Stimulated activated CD8-positive, alpha-beta memory T cell treated with anti-CD3 and anti-CD28 coated beads, Interleukin-4, amount 100 ng/mL, for 24 hours (primary cell): ENCODE results near the gene SLC7A1.
"Not testable (repeated sequence)": the region's sequence is repeated elsewhere in the genome, so short reads cannot be mapped to it uniquely, and the experiment has no call there.

Experiments
- DNase-seq: peaks from one replicate; pipeline ENCODE4 v3.0.0-alpha.2; 2020; ENCODE audit warnings: low read depth

Gene SLC7A1

GRCh38 chr13:29595380-29596063, at the start of gene SLC7A1:
Gene SLC7A1 (minus strand): TSS chr13:29595688. CDS start chr13:29536188, 59,500 bp downstream.
- DNase-seq: peak; percentile 81

GRCh38 chr13:29640665-29641064, 45.2 kb upstream of the SLC7A1 start:
- DNase-seq: no peak

DNA sequence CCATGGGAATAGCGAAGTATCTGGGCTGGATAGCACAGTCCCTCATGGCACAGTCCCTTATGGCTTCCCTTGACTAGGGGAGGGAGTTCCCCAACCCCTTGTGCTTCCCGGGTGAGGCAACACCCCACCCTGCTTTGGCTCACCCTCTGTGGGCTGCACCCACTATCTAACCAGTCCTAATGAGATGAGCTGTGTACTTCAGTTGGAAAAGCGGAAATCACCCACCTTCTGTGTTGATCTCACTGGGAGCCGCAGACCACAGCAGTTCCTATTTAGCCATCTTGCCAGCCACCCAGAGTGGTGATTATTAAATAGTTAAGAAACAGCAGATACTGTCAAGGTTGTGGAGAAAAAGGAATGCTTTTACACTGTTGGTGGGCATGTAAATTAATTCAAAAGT, 41.3 kb upstream of the SLC7A1 start:
- DNase-seq: not testable (repeated sequence)

- no peak for DNase-seq
These were observed 29.5 kb upstream of the SLC7A1 start for GRCh38 chr13:29624997-29625396.

GRCh38 chr13:29621841-29622240, 26.4 kb upstream of the SLC7A1 start:
- DNase-seq: no peak

DNA sequence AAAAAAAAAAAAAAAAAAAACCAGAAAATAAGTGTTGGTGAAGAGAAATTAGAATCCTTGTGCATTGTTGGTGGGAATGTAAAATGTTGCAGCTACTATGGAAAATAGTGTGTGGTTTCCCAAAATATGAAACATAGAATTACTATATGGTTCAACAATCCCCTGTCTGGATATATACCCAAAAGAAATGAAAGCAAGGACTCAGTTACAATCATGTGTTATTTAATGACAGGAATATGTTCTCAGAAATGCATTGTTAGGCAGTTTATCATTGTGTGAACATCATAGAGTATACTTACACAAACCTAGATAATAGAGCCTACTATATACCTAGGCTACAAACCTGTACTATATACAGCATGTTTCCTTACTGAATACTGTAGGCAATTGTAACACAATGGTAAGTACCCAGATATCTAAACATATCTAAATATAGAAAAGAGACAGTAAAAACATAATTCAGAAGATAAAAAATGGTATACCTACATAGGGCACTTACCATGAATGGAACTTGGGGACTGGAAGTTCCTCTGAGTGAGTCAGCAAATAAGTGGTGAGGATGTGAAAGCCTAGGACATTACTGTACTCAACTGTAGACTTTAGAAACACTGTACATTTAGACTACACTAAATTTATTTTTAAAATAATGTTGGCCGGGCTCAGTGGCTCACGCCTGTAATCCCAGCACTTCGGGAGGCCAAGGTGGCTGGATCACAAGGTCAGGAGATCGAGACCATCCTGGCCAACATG, 25.7 kb upstream of the SLC7A1 start:
- DNase-seq: no peak

DNA sequence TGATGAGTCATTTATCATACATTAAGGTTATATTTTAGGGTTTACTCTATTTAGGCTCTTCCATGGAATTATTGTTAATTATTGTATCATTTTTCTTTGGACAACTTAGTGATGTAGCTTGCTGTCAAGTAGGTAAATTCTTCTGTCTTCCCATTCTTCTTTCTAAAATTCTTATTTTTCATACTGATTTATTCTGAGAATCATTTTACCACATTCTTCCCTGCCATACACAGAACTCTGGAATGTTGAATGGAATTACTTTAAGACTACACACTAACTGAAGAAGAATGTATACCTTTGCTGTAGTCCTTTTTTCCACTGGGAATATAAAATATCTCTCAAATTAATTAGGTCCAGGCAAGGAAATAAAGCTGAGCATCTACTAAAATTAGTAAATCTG, 24.5 kb upstream of the SLC7A1 start:
- DNase-seq: no peak

DNA sequence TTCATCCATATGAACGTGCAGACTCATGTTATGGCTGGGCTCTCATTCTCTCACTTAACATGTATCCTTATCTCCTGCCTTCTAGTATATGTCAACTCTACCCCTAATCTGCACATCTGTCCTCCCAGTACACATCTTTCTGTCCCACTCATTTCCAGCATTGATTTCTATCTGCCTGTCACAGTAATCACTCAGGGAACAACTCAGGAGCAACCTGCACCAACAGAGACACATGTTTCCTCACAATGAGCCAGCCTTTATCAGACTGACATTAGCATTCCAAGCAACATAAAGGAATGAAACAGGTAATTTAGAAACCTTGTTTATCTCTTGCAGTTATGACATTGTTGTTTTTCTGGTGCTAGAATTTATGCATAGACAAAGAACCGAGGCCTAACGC, 17.6 kb upstream of the SLC7A1 start:
- DNase-seq: no peak

DNA sequence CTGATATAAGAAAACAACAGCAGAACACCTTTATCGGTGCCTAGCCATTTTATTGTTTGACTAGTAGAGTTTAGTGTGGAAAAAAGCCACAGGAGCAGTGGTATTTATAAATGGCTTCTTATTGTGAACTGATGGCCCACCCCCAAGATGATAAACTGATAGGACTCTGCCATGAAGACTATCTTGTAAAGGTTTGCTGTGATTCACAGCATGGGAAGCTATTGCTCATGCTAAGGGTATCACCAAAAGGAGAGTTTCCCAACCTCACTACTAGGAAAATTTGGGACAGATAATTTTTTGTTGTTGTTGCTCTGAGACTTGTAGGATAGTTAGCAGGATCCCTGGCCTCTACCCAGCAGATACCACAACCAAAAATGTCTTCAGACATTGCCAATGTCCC, 12.0 kb upstream of the SLC7A1 start:
- no peak for DNase-seq

- DNase-seq: no peak
These were observed 10.5 kb upstream of the SLC7A1 start for GRCh38 chr13:29605860-29606526.

DNA sequence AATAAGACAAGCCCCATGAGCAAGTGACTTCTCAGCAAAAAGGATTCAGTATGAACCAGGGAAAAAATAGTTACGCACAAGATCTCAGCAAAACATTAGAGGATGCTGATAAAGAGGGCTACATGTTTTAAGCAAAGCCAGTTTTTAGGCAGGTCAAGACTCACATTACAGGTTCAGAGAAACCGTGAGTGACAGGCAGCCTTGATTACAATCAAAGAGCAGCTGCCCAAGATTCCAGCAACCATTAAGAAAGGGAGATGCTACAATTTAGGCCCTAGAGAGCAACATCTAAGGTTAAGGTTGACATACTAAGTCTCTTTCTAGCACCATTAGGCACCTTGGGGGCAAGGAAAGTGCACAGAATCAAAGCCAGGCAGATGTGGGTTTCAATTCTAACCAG, 2.8 kb upstream of the SLC7A1 start:
- no peak for DNase-seq

GRCh38 chr13:29597706-29598105, 2.2 kb upstream of the SLC7A1 start:
- DNase-seq: no peak

DNA sequence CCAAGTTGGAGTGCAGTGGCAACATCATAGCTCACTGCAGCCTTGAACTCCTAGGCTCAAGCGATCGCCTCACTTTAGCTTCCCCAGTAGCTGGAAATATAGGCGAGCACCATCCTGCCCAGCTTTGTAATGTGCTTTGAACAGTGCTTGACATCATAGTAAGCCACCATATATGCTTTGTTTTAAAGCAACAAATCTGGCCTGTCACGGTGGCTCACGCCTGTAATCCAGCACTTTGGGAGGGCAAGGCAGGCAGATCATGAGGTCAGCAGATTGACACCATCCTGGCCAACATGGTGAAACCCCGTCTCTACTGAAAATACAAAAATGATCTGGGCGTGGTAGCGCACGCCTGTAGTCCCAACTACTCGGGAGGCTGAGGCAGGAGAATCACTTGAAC, 1.8 kb upstream of the SLC7A1 start:
- no peak for DNase-seq

DNA sequence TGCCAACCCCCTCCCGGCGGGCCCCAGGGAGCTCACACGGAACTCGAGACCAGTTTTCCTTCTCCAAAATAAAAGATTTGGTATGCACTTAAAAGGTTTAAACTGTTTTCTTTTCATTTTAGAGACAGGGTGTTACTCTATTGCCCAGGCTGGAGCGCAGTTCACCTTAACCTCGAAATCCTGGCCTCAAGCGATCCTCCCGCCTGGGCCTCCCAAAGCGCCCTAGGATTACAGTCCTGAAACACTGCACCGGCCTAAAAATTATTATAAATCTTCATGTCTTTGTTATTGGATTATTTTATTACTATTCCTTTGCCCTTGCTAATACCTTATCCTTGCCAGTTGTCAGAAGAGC, 553 bp upstream of the SLC7A1 start:
- DNase-seq: no peak

- DNase-seq: peak; percentile 54
These were observed 643 bp downstream of the SLC7A1 start for GRCh38 chr13:29594710-29595379.

GRCh38 chr13:29594303-29594709, 1.2 kb downstream of the SLC7A1 start:
- peak; percentile 12 for DNase-seq

DNA sequence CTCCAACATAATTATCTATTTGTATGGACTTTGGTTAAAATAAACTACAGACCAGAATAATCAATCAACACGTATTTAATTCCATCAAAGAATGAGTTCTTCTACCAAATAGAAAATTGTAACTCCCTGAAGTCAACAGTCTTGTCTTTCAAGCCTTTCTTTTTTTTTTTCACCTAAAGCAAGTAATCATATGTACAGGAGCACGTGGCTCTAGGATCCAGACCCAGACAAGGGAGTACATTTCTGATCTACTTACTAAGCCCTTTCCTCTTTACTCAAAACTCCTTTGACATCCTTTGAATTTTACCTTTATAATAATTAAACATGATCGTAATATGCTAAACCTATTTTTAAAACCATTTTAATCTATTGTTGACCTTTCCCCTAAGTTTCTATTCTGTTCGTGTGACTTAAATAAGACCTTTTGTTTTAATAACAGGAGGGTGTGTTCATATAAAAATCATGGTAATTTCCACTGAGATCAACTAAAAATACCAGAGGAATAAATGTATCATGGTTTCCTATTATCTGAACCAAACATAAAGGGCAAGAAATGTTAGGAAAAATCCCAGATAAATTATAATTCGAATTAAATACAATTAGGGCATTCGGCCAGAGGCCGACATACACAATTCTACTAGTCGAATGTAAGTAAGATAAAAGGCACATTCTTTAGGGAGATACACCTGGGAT, 1.7 kb downstream of the SLC7A1 start:
- no peak for DNase-seq

GRCh38 chr13:29591310-29591709, 4.2 kb downstream of the SLC7A1 start:
- DNase-seq: no peak

GRCh38 chr13:29589967-29590366, 5.5 kb downstream of the SLC7A1 start:
- no peak for DNase-seq

- DNase-seq: no peak
These were observed 6.3 kb downstream of the SLC7A1 start for GRCh38 chr13:29589234-29589633.

DNA sequence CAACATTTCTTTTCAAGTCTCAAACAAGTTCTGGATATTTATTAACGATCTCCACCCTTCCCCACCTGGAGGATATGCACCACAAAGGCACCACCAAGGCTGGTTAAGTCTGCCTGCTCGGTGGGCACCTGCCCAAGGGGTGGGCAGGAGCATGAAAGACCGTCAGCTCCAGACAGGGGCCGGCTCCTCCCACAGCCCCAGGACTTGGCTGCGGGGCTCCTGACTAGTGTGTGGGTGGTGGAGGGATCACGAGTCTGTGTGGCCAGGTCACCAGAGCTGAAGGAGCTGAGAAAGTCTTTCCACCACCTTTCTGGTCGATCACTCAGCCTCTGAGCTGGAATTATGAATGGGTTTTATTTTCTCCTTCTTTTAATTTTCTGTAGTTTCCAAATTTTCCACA, 7.8 kb downstream of the SLC7A1 start:
- DNase-seq: no peak
